Dendritic cell treated with granulocyte-macrophage colony-stimulating factor and Interleukin-4, amounts not matched to agents 40 ng/mL and 50 ng/mL, for 4 days (primary cell): ENCODE measurements around the gene TXN2.
"Not testable (repeated sequence)": the region's sequence is repeated elsewhere in the genome, so short reads cannot be mapped to it uniquely, and the experiment has no call there.

ENCODE experiments used
- H3K27ac Mint-ChIP-seq: one replicate; pipeline ENCODE4 v1.8.0; 2022; ENCODE audit warnings: mild to moderate bottlenecking, mixed read lengths
- H3K27me3 Mint-ChIP-seq: one replicate; pipeline ENCODE4 v1.8.0; 2022; ENCODE audit warnings: mild to moderate bottlenecking, mixed read lengths
- H3K36me3 Mint-ChIP-seq: one replicate; pipeline ENCODE4 v1.8.0; 2022; ENCODE audit warnings: low read depth, mixed read lengths
- H3K4me1 Mint-ChIP-seq: one replicate; pipeline ENCODE4 v1.8.0; 2022; ENCODE audit warnings: low read depth, mixed read lengths
- H3K4me3 Mint-ChIP-seq: one replicate; pipeline ENCODE4 v1.8.0; 2022; ENCODE audit warnings: mild to moderate bottlenecking, moderate library complexity, mixed read lengths
- H3K9me3 Mint-ChIP-seq: one replicate; pipeline ENCODE4 v1.8.0; 2022; ENCODE audit warnings: mixed read lengths
- intact Hi-C: fragments of 100-400 bp; cut with micrococcal nuclease; formaldehyde crosslinking; loops from one replicate; pipeline ENCODE4 v1.15.0; 2022

The TXN2 gene

DNA sequence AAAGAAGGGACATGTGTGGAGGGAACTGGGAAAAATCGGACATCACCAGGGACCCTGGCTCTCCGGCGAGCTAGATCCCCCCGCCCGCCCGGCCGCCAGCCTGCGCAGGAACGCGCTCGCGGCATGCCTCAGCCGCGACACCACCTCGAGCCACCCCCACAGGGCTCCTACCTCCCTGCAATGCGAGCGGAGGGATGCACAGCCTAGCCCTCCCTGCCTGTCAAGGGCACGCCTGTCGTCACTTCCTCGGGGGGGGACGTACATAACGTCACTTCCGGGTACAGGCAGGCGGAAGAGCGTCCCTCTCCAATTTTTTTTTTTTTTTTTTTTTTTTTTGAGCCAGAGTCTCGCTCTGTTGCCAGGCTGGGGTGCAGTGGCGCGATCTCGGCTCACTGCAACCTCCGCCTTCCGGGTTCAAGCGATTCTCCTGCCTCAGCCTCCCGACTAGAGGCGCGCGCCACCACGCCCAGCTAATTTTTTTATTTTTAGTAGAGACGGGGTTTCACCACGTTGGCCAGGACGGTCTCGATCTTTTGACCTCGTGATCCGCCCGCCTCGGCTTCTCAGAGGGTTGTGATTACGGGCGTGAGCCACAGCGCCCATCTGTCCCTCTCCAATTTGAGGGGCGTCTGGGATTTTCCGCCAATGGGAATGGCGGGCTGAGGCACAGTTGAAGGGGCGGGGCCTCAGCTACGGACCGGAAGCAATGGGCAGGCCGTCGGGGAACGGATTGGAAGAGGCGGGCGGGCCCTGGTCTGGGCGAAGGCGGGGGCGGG lies at the start of gene TXN2:
TXN2 (minus strand) TSS at position 248 of the 776 bp plus-strand sequence. CDS start 803 bp downstream, outside the sequence.
- peak within 1 kb of the TSS; percentile 80 for H3K4me3 Mint-ChIP-seq
- peaks cover 11% of the 10 kb centered on the region for H3K4me1 Mint-ChIP-seq
- H3K9me3 Mint-ChIP-seq: peaks cover 5% of the 10 kb centered on the region
- H3K27me3 Mint-ChIP-seq: no peaks in the 10 kb centered on the region
- peak within 1 kb of the TSS; percentile 99 for H3K27ac Mint-ChIP-seq
- H3K36me3 Mint-ChIP-seq: peaks cover 61% of the 10 kb centered on the region
- intact Hi-C loops: loop anchor here (2.0 kb wide), 2 partner anchors 25 to 47 kb away; partner anchors contain the start of genes EIF3D and FOXRED2

DNA sequence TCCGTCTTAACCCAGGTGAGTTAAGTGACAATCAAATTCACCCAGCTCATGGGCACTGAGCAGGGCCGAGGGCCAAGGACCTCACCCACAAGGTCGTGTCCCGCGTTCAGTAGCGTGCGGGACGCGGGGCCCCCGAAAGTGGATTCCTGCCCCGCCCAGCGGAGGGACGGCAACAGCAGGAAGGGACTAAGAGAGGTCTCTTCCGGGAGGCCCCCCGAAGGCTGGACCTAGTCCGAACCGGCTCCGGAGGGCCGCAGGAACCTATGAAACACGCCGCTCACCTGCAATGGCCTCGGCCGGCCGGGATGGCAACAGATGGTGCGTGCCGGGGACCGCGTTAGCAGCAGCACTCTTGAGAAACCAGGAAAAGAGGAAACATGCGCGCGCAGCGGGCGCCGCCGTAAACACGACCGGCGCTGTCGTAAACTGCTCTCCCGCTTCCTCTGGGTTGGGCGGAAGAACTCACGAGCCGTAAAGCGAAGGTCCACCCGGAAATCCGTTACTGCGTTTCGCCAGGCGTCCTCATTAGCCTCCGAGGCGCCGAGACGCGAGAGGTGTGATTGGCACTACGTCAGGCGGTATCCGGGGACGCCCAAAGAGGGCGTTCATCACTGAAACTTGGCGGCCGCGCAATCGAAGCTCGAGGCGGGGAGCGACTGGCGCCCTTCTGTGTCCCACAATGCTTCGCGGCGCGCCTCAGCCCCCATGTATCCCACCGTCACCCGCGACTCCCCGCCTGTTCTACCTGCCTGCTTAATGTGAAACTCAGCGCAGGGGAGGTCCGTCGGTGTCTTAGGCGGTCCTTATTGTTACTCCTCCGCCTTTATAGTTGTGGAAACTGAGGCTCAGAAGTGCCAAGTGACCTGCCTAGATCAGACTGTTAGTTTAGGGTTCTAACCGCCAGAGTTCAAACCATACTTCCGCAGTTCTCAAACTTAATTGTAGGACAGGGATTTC lies 47.6 kb upstream of the TXN2 start, which contains the start of gene EIF3D:
EIF3D (minus strand) TSS at position 372 of the 957 bp plus-strand sequence. CDS start 3,045 bp downstream, outside the sequence.
- Mint-ChIP-seq H3K27me3 (peaks cover 2% of the 10 kb centered on the region), H3K4me3 (peak within 1 kb of the TSS; percentile 86), H3K9me3 (no peaks in the 10 kb centered on the region), H3K4me1 (peaks cover 17% of the 10 kb centered on the region), H3K27ac (peak within 1 kb of the TSS; percentile 97), H3K36me3 (peaks cover 37% of the 10 kb centered on the region)
- intact Hi-C loops: loop anchor here (1.0 to 5.0 kb wide), 3 partner anchors 22 to 142 kb away; partner anchors contain the start of genes FOXRED2 and MYH9

DNA sequence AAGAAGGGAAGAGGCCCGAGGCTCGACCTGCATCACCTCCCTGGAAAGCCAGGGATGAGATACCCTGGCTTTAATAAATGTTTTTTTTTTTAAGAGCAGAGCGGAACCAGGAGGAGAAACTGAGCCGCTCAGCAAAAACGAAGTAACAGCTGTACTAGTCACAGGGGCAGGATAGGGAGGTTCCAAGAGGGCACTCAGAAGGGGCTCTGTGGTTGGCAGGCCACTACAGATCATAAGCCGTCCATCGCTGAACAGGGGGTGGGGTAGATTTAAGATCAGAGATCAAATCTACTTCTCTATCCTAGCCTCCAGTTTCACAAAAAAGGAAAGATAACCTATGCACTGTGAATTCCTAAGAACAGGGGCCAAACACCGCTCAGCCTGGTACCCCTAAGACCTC lies 46.9 kb upstream of the TXN2 start:
- Mint-ChIP-seq H3K4me1 (peaks cover 17% of the 10 kb centered on the region), H3K9me3 (no peaks in the 10 kb centered on the region), H3K36me3 (peaks cover 45% of the 10 kb centered on the region), H3K4me3 (peak overlapping the region; percentile 86), H3K27me3 (peaks cover 2% of the 10 kb centered on the region), H3K27ac (peak overlapping the region; percentile 97)
- intact Hi-C loops: loop anchor here (2.0 to 5.0 kb wide), 2 partner anchors 46 to 141 kb away; partner anchors contain the start of gene MYH9

GRCh38 chr22:36522662-36523061 lies 41.2 kb upstream of the TXN2 start:
- Mint-ChIP-seq H3K4me1 (peaks cover 55% of the 10 kb centered on the region), H3K27ac (no peak overlapping the region), H3K9me3 (no peaks in the 10 kb centered on the region), H3K27me3 (no peaks in the 10 kb centered on the region), H3K4me3 (no peak overlapping the region), H3K36me3 (peaks cover 100% of the 10 kb centered on the region)
- intact Hi-C loops: no loop called here

DNA sequence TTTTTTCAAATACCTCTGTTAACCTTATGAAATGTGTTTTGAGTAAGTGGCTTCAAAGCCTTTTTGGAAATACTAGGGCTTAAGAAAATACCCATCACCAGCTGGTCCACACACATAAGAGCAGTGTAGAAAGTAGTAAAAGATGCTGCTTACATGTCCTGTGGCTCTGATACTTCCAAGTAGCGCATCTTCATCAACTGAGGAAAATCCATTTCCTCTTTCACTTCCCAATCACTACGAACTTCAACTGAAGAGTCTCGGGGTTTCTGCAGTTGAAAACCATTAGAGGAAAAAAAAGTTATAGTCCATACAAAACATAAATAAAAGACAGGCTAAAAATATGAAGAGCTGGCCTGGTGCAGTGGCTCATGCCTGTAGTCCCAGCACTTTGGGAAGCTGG lies 39.0 kb upstream of the TXN2 start:
- Mint-ChIP-seq H3K36me3 (peaks cover 100% of the 10 kb centered on the region), H3K9me3 (no peaks in the 10 kb centered on the region), H3K4me1 (peaks cover 47% of the 10 kb centered on the region), H3K27me3 (no peaks in the 10 kb centered on the region), H3K4me3 (peak overlapping the region; percentile 34), H3K27ac (peak overlapping the region; percentile 80)
- intact Hi-C loops: no loop called here

GRCh38 chr22:36519906-36520305 lies 38.5 kb upstream of the TXN2 start:
- H3K27me3 Mint-ChIP-seq, H3K9me3 Mint-ChIP-seq, intact Hi-C loops: not testable (repeated sequence)
- Mint-ChIP-seq H3K27ac (peak overlapping the region; percentile 80), H3K4me3 (peak overlapping the region; percentile 26), H3K4me1 (peaks cover 50% of the 10 kb centered on the region), H3K36me3 (peaks cover 100% of the 10 kb centered on the region)

DNA sequence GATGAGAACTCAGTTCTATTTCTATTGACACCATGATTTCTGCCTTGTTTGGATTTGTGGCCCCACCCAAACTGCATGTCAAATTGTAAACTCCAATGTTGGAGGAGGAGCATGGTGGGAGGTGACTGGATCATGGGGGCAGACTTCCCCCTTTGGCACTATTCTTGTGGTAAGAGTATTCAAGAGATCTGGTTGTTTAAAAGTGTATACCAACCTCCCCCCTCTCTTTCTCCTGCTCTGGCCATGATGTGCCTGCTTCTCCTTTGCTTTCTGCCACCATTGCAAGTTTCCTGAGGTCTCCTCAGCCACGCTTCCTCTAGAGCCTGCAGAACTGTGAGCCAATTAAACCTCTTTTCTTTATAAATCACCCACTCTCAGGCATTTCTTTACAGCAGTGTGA lies 33.3 kb upstream of the TXN2 start:
- H3K27me3 Mint-ChIP-seq: no peaks in the 10 kb centered on the region
- intact Hi-C loops: no loop called here
- peak overlapping the region; percentile 66 for H3K27ac Mint-ChIP-seq
- no peak overlapping the region for H3K4me3 Mint-ChIP-seq
- H3K36me3 Mint-ChIP-seq: peaks cover 100% of the 10 kb centered on the region
- H3K4me1 Mint-ChIP-seq: peaks cover 50% of the 10 kb centered on the region
- no peaks in the 10 kb centered on the region for H3K9me3 Mint-ChIP-seq

DNA sequence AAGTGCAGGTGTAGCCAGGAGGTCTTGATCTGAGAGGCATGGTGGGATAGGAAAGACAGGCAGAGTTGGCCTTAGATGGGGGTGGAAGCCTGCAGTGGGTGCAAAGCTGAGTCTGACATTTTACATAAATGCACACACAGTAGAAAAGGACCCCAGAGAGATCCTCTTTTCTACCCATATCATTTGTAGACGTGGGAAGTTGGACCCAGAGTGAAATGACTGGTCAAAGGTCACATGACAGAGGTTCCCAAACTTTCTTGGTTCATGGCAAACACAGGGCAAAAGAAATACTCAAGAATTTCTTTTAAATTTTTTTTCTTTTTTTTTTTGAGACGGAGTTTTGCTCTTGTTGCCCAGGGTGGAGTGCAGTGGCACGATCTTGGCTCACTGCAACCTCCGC lies 31.6 kb upstream of the TXN2 start:
- peaks cover 52% of the 10 kb centered on the region for H3K4me1 Mint-ChIP-seq
- H3K9me3 Mint-ChIP-seq: no peaks in the 10 kb centered on the region
- no peak overlapping the region for H3K4me3 Mint-ChIP-seq
- no peak overlapping the region for H3K27ac Mint-ChIP-seq
- H3K36me3 Mint-ChIP-seq: peaks cover 85% of the 10 kb centered on the region
- no peaks in the 10 kb centered on the region for H3K27me3 Mint-ChIP-seq
- intact Hi-C loops: no loop called here

GRCh38 chr22:36512333-36512732 lies 30.9 kb upstream of the TXN2 start:
- Mint-ChIP-seq H3K36me3 (peaks cover 78% of the 10 kb centered on the region), H3K27ac (no peak overlapping the region), H3K9me3 (no peaks in the 10 kb centered on the region), H3K4me1 (peaks cover 56% of the 10 kb centered on the region), H3K4me3 (no peak overlapping the region), H3K27me3 (no peaks in the 10 kb centered on the region)
- intact Hi-C loops: no loop called here

DNA sequence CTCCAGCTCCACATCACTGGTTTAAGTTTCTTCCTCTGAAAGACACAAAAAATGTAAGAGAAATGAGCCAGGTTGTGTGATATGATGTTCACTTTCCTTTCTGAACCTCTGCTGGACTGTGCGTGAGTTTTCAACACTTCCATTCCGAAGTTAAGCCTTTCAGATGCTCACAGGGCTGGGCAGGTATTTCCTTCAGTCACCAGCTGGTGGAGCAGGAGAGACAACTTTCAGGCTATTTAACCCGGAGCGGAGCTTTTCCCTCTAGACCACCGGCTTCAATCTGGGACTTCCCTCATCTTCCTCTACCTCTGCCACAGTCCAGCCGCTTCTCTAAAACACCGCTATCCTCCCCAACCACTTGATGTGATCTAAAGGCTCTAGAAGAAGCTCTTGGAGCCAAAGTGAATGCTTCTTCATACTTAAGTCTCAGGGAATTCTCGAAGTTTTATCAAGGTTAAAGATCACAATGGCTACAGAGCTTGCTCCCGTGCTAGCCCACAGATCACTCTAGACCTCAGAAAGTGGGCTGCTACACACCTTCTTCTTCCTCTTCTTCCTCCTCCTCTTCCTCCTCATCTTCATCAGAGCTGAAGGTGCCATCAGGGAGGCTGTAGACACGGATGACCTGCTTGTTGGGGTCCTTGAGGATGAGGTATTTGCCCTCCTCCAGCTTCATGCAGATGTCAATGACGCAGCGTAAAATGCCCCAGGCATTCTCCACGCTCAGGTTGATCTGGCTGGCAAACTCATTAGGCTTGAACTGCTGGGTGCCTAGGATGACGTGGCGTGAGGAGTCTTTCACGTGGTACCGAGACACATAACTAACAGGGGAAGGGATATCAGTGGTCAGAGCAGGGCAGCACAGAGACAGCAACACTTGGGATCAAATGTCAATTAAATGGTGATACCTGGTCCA lies 29.8 kb upstream of the TXN2 start:
- Mint-ChIP-seq H3K9me3 (no peaks in the 10 kb centered on the region), H3K27me3 (no peaks in the 10 kb centered on the region), H3K27ac (peak overlapping the region; percentile 47), H3K36me3 (peaks cover 67% of the 10 kb centered on the region), H3K4me3 (no peak overlapping the region), H3K4me1 (peaks cover 65% of the 10 kb centered on the region)
- intact Hi-C loops: no loop called here

DNA sequence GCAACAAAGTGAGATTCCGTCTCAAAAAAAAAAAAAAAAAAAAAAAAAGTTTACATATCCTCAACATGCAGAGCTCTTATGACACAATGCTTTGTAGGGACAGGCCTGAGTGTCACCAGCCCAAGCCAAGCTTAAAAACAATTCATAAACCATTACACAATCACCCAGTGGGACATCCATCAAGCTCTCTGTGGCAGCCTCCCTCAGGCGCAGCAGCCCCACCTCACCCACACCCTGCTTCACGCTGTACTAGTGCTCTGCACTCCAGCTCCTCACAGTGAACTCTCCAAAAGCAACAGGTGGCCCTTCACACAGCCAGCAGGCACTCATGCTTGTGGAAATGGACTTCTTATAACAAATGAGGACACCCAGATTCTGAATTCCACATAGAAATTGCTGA lies 28.9 kb upstream of the TXN2 start:
- intact Hi-C loops: no loop called here
- Mint-ChIP-seq H3K4me3 (no peak overlapping the region), H3K4me1 (peaks cover 58% of the 10 kb centered on the region), H3K27ac (no peak overlapping the region), H3K36me3 (peaks cover 59% of the 10 kb centered on the region), H3K9me3 (no peaks in the 10 kb centered on the region), H3K27me3 (no peaks in the 10 kb centered on the region)

GRCh38 chr22:36507518-36508010 lies 26.1 kb upstream of the TXN2 start:
- Mint-ChIP-seq H3K27ac (peak overlapping the region; percentile 84), H3K4me3 (peak overlapping the region; percentile 81), H3K27me3 (no peaks in the 10 kb centered on the region), H3K9me3 (no peaks in the 10 kb centered on the region), H3K36me3 (peaks cover 43% of the 10 kb centered on the region), H3K4me1 (peaks cover 43% of the 10 kb centered on the region)
- intact Hi-C loops: loop anchor here (1.0 to 2.0 kb wide), 2 partner anchors 22 to 25 kb away; partner anchors contain the start of gene EIF3D
